Trophoblast cell (in vitro differentiated cells and primary cell): ENCODE data around the gene REXO5.

Source experiments
- DNase-seq, 2 donors: peaks; one replicate each; pipeline ENCODE4 v3.0.0-alpha.2; 2016
- H2AFZ ChIP-seq: 2 replicates; pipeline ENCODE4 v1.6.1; 2013; ENCODE audit warnings: low read length, moderate library complexity, mild to moderate bottlenecking; ENCODE audit not compliant: insufficient read depth, poor library complexity
- H2AK5ac ChIP-seq: 2 replicates; pipeline ENCODE4 v1.6.1; 2013; ENCODE audit warnings: mild to moderate bottlenecking, low read length
- H2BK120ac ChIP-seq: 2 replicates; pipeline ENCODE4 v1.6.1; 2013; ENCODE audit warnings: low read length, mild to moderate bottlenecking, moderate library complexity; ENCODE audit not compliant: insufficient read depth, poor library complexity
- H2BK12ac ChIP-seq: 2 replicates; pipeline ENCODE4 v1.6.1; 2013; ENCODE audit warnings: mild to moderate bottlenecking, low read length, moderate library complexity
- H2BK5ac ChIP-seq: 2 replicates; pipeline ENCODE4 v1.6.1; 2013; ENCODE audit warnings: low read length, low read depth, moderate library complexity, mild to moderate bottlenecking; ENCODE audit not compliant: poor library complexity
- H3K14ac ChIP-seq: 2 replicates; pipeline ENCODE4 v1.6.1; 2013; ENCODE audit warnings: mild to moderate bottlenecking, low read length
- H3K18ac ChIP-seq: 2 replicates; pipeline ENCODE4 v1.6.1; 2013; ENCODE audit warnings: mild to moderate bottlenecking, low read length
- H3K23ac ChIP-seq: 2 replicates; pipeline ENCODE4 v1.6.1; 2013; ENCODE audit warnings: low read length
- H3K27ac ChIP-seq: 2 replicates; pipeline ENCODE4 v1.5.1; 2013; ENCODE audit warnings: low read depth, mild to moderate bottlenecking, inconsistent platforms, low read length, moderate library complexity
- H3K27me3 ChIP-seq: 2 replicates; pipeline ENCODE4 v1.6.1; 2013; ENCODE audit warnings: inconsistent platforms, mild to moderate bottlenecking, low read length, moderate library complexity; ENCODE audit not compliant: insufficient read depth
- H3K36me3 ChIP-seq, 2 experiments: 1 replicate in 1 of 2; 2 replicates in 1 of 2; pipeline ENCODE4 v1.6.1; 2013; ENCODE audit warnings: low read length in 2 of 2, mild to moderate bottlenecking in 2 of 2, moderate library complexity in 1 of 2; ENCODE audit not compliant: insufficient read depth in 2 of 2, control insufficient read depth in 1 of 2
- H3K4ac ChIP-seq: 2 replicates; pipeline ENCODE4 v1.6.1; 2013; ENCODE audit warnings: low read depth, mild to moderate bottlenecking, low read length, moderate library complexity
- H3K4me1 ChIP-seq, 2 experiments: 1 replicate in 1 of 2; 2 replicates in 1 of 2; pipeline ENCODE4 v1.6.1; 2013; ENCODE audit warnings: low read length in 2 of 2, mild to moderate bottlenecking in 2 of 2, moderate library complexity in 1 of 2; ENCODE audit not compliant: insufficient read depth in 2 of 2, control insufficient read depth in 1 of 2
- H3K4me2 ChIP-seq: 2 replicates; pipeline ENCODE4 v1.6.1; 2013; ENCODE audit warnings: inconsistent platforms, mild to moderate bottlenecking, low read length, moderate library complexity
- H3K4me3 ChIP-seq: 2 replicates; pipeline ENCODE4 v1.5.1; 2013; ENCODE audit warnings: mild to moderate bottlenecking, low read depth, low read length, inconsistent platforms
- H3K79me1 ChIP-seq: one replicate; pipeline ENCODE4 v1.6.1; 2013; ENCODE audit warnings: low read length
- H3K79me2 ChIP-seq: 2 replicates; pipeline ENCODE4 v1.6.1; 2013; ENCODE audit warnings: low read length, mild to moderate bottlenecking; ENCODE audit not compliant: control insufficient read depth, insufficient read depth, poor library complexity
- H3K9ac ChIP-seq: 2 replicates; pipeline ENCODE4 v1.6.1; 2013; ENCODE audit warnings: mild to moderate bottlenecking, low read length
- H3K9me3 ChIP-seq: 2 replicates; pipeline ENCODE4 v1.6.1; 2013; ENCODE audit warnings: low read depth, mild to moderate bottlenecking, control low read depth, inconsistent platforms, low read length; ENCODE audit not compliant: insufficient read depth
- H4K12ac ChIP-seq: 2 replicates; pipeline ENCODE4 v1.6.1; 2013; ENCODE audit warnings: low read depth, mild to moderate bottlenecking, low read length, moderate library complexity
- H4K8ac ChIP-seq: 2 replicates; pipeline ENCODE4 v1.6.1; 2013; ENCODE audit warnings: low read depth, mild to moderate bottlenecking, low read length, moderate library complexity
- H4K91ac ChIP-seq: one replicate; pipeline ENCODE4 v1.6.1; 2013; ENCODE audit warnings: low read depth, mild to moderate bottlenecking, low read length, moderate library complexity
- WGBS: extraction: QIAGEN DNeasy Blood & Tissue Kit; methylation state at CpG from one replicate; pipeline ENCODE4 v1.1.7; 2013; ENCODE audit warnings: missing lambda C conversion rate; ENCODE audit not compliant: insufficient read length, insufficient coverage; ENCODE audit errors: extremely low coverage; 5-methylcytosine and 5-hydroxymethylcytosine counted together

The REXO5 gene

DNA sequence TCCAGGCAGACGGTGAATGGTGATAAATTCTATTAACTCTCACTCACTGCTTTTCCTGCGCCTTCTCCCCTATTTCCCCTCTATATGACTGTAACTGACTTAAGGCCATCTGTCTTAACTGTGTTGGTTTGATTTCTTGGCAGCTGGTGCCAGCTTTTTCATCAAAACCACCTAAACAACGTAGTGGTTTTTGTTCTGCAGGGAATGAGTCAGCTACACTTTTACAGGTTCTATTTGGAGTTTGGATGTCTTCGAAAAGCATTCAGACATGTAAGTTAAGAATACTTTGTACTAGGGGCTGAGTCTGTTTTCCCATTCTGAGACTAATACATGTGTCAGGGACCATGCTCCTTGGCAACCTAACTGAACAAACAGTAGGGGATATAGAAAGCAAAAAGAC lies 8.5 kb downstream of the REXO5 start:
- Histone ChIP-seq H2BK12ac (no peak overlapping the region), H3K4ac (no peak overlapping the region), H3K79me2 (no peaks in the 10 kb centered on the region), H2BK120ac (no peak overlapping the region), H3K27me3 (no peaks in the 10 kb centered on the region), H4K8ac (no peak overlapping the region), H3K79me1 (no peaks in the 10 kb centered on the region), H4K12ac (no peak overlapping the region), H2BK5ac (no peak overlapping the region), H3K36me3 (peaks cover 0 to 1% of the 10 kb centered on the region in 2 experiments), H3K27ac (no peak overlapping the region), H2AFZ (no peak overlapping the region), H2AK5ac (no peak overlapping the region), H3K4me1 (no peaks in the 10 kb centered on the region), H3K9me3 (no peaks in the 10 kb centered on the region), H3K9ac (no peak overlapping the region), H3K4me2 (no peak overlapping the region), H3K18ac (no peak overlapping the region), H4K91ac (no peak overlapping the region), H3K4me3 (no peak overlapping the region), H3K23ac (no peak overlapping the region), H3K14ac (no peak overlapping the region)
- WGBS: no CpG with 5 or more reads among the region's 4 CpGs
- DNase-seq: no peak

GRCh38 chr16:20818929-20819585 lies 12.7 kb downstream of the REXO5 start:
- no peak for DNase-seq
- Histone ChIP-seq H3K23ac (no peak overlapping the region), H3K4ac (no peak overlapping the region), H2AK5ac (no peak overlapping the region), H3K4me1 (no peaks in the 10 kb centered on the region), H3K4me3 (no peak overlapping the region), H4K12ac (no peak overlapping the region), H3K27me3 (no peaks in the 10 kb centered on the region), H3K36me3 (peaks cover 0 to 1% of the 10 kb centered on the region in 2 experiments), H3K79me1 (no peaks in the 10 kb centered on the region), H3K9me3 (no peaks in the 10 kb centered on the region), H3K14ac (no peak overlapping the region), H2BK12ac (no peak overlapping the region), H2BK5ac (no peak overlapping the region), H2AFZ (no peak overlapping the region), H3K18ac (no peak overlapping the region), H3K9ac (no peak overlapping the region), H3K4me2 (no peak overlapping the region), H2BK120ac (no peak overlapping the region), H4K91ac (no peak overlapping the region), H3K79me2 (no peaks in the 10 kb centered on the region), H3K27ac (no peak overlapping the region), H4K8ac (no peak overlapping the region)
- no CpG with 5 or more reads among the region's 4 CpGs for whole genome bisulfite sequencing

DNA sequence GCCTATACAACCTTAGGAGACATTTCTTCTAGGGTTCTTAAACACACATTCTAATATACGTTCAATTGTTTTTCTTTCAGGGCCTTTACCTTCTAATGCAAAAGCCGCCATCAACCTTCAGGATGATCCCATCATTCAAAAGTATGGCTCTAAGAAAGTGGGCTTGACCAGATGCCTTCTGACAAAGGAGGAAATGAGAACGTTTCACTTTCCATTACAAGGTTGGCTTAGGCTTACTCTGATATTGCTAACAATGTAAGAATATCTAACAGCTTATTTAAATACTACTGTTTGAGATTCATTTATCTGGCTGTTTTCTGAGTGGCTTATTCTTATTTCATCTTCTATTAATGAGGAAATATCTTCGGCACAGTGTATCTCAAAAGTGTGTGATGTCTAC lies 15.4 kb downstream of the REXO5 start:
- H3K27ac ChIP-seq: no peak overlapping the region
- H3K14ac ChIP-seq: no peak overlapping the region
- WGBS: no CpG with 5 or more reads among the region's 4 CpGs
- H4K8ac ChIP-seq: no peak overlapping the region
- H3K36me3 ChIP-seq: no peaks in the 10 kb centered on the region
- H2AFZ ChIP-seq: no peak overlapping the region
- no peaks in the 10 kb centered on the region for H3K27me3 ChIP-seq
- H3K79me1 ChIP-seq: no peaks in the 10 kb centered on the region
- H3K4me3 ChIP-seq: no peak overlapping the region
- no peaks in the 10 kb centered on the region for H3K9me3 ChIP-seq
- H3K4me1 ChIP-seq: no peaks in the 10 kb centered on the region
- no peak overlapping the region for H3K18ac ChIP-seq
- no peak overlapping the region for H4K12ac ChIP-seq
- no peak overlapping the region for H3K23ac ChIP-seq
- no peak for DNase-seq
- H3K4me2 ChIP-seq: no peak overlapping the region
- no peak overlapping the region for H2BK5ac ChIP-seq
- no peak overlapping the region for H3K4ac ChIP-seq
- no peak overlapping the region for H4K91ac ChIP-seq
- H2BK12ac ChIP-seq: no peak overlapping the region
- H2AK5ac ChIP-seq: no peak overlapping the region
- H3K79me2 ChIP-seq: no peaks in the 10 kb centered on the region
- no peak overlapping the region for H2BK120ac ChIP-seq
- no peak overlapping the region for H3K9ac ChIP-seq

DNA sequence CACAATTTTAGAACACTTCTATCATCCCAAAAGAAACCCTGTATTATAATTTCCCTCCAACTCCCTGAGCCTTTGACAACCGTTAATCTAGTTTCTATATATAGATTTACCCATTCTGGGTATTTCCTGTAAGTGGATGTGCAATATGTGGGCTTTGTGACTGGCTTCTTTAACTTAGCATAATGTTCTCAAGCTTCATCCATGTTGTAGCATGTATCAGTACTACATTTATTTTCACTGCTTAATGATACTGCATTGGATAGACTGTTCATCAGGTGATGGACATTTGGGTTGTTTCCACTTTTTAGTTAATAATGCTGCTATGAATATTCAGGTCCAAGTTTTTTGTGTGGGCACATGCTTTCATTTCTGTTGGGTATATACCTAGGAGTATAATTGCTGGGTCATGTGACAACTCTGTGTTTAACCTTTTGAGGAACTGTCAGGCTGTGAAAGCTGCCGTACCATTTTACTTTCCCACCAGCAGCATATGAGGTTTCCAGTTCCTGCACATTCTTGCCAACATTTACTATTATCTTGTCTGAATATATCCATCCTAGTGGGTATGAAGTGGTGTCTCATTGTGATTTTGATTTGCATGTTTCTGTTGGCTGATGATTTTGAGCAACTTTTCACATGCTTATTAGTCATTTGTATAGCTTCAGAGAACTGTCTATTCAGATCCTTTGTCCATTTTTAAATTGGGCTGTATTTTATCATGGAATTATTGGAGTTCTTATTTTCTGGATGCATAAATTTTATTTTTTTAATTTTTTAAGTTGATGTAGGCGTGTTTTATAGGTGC lies 16.4 kb downstream of the REXO5 start:
- H3K4ac ChIP-seq: no peak overlapping the region
- H3K27me3 ChIP-seq: no peaks in the 10 kb centered on the region
- no peaks in the 10 kb centered on the region for H3K9me3 ChIP-seq
- no peak overlapping the region for H3K23ac ChIP-seq
- H3K4me1 ChIP-seq: no peaks in the 10 kb centered on the region
- no peak overlapping the region for H2BK12ac ChIP-seq
- no peak overlapping the region for H4K91ac ChIP-seq
- no peaks in the 10 kb centered on the region for H3K79me2 ChIP-seq
- H3K4me2 ChIP-seq: no peak overlapping the region
- H3K9ac ChIP-seq: no peak overlapping the region
- no peak overlapping the region for H3K4me3 ChIP-seq
- H2BK5ac ChIP-seq: no peak overlapping the region
- H2AK5ac ChIP-seq: no peak overlapping the region
- WGBS: no CpG with 5 or more reads among the region's 3 CpGs
- no peak overlapping the region for H3K14ac ChIP-seq
- H3K18ac ChIP-seq: no peak overlapping the region
- H2AFZ ChIP-seq: no peak overlapping the region
- H3K27ac ChIP-seq: no peak overlapping the region
- no peaks in the 10 kb centered on the region for H3K79me1 ChIP-seq
- H4K8ac ChIP-seq: no peak overlapping the region
- no peaks in the 10 kb centered on the region for H3K36me3 ChIP-seq
- no peak overlapping the region for H2BK120ac ChIP-seq
- H4K12ac ChIP-seq: no peak overlapping the region
- no peak for DNase-seq
